ENCODE data around the gene OR10K1. TPM values are rescaled to one million over a fixed set of nuclear protein-coding genes. Genes with fewer than 3 reads are reported as not detected.

The OR10K1 gene
- total RNA-seq, result not detected in 2 replicates
- total RNA-seq (2013), result not detected
- not detected in 2 replicates for polyA plus RNA-seq
- not detected in 2 replicates for polyA minus RNA-seq

- no peaks in the 10 kb centered on the region for H3K9me3 Mint-ChIP-seq (ENCODE audit: insufficient read depth)
- 100% methylated on average over 1 of the region's 2 CpGs for WGBS (ENCODE audit: insufficient coverage)
- H3K27me3 ChIP-seq (replicated peaks in 1 of 4; ENCODE audit: control extremely low read depth in 1 of 4, control insufficient read depth in 3 of 4, insufficient read depth in 4 of 4, low read length in 3 of 4), result no peaks in the 10 kb centered on the region
- peaks cover 4% of the 10 kb centered on the region for H3K27me3 Mint-ChIP-seq
- CTCF ChIA-PET, result interaction anchor here (1.0 kb wide), 1 partner anchor 257 kb away, joined by 3 read pairs; no protein-coding TSS in a partner anchor
- no peaks in the 10 kb centered on the region for H3K4me1 Mint-ChIP-seq
- POLR2A ChIA-PET, result no interaction called here
- no peak within 1 kb of the TSS for H3K9ac ChIP-seq (ENCODE audit: low read length)
- no peak within 1 kb of the TSS for H2AFZ ChIP-seq (ENCODE audit: insufficient read depth, low read depth, low read length, poor library complexity, severe bottlenecking)
- no peak within 1 kb of the TSS for H3K4me3 Mint-ChIP-seq
- no peaks in the 10 kb centered on the region for H3K9me3 ChIP-seq (ENCODE audit: control extremely low read depth in 1 of 3, control insufficient read depth in 2 of 3, insufficient read depth in 1 of 3, low read length in 2 of 3)
- no peak within 1 kb of the TSS for H3K4me3 ChIP-seq (ENCODE audit: control extremely low read depth in 1 of 5, extremely low read depth in 1 of 5, insufficient read depth in 1 of 5, low read depth in 2 of 5, low read length in 4 of 5)
- H3K79me2 ChIP-seq (ENCODE audit: control insufficient read depth, insufficient read depth, low read length), result no peaks in the 10 kb centered on the region
- intact Hi-C loops (cut with micrococcal nuclease), result no loop called here
- H3K27ac ChIP-seq (ENCODE audit: low read length in 2 of 2), result no peak within 1 kb of the TSS
- DNase-seq, result no peak
- H3K4me1 ChIP-seq (ENCODE audit: control insufficient read depth in 2 of 2, insufficient read depth in 2 of 2, low read length in 2 of 2), result no peaks in the 10 kb centered on the region
- TF ChIP-seq CTCF (IDR thresholded peaks at IDR 0.05), result no peak
- no peak for TF ChIP-seq EZH2 (IDR thresholded peaks at IDR 0.05; ENCODE audit: borderline replicate concordance, insufficient read depth, low read depth, low read length, poor library complexity, severe bottlenecking)
- no peak within 1 kb of the TSS for H3K27ac Mint-ChIP-seq
- ATAC-seq (ENCODE audit: low read depth), result no peak
- H4K20me1 ChIP-seq (ENCODE audit: control insufficient read depth, insufficient read depth, low read length, poor library complexity, severe bottlenecking), result no peaks in the 10 kb centered on the region
- no peaks in the 10 kb centered on the region for H3K36me3 ChIP-seq (replicated peaks in 1 of 2; ENCODE audit: control extremely low read depth in 1 of 2, control insufficient read depth in 1 of 2, extremely low read depth in 1 of 2, insufficient read depth in 2 of 2, low read length in 1 of 2)
- no peak within 1 kb of the TSS for H3K4me2 ChIP-seq (replicated peaks; ENCODE audit: low read depth, low read length, poor library complexity, severe bottlenecking)
These were observed at the start of gene OR10K1 for GRCh38 chr1:158461534-158461933. Gene OR10K1 (plus strand): TSS chr1:158461834. CDS start chr1:158465562, 3,728 bp downstream.

DNA sequence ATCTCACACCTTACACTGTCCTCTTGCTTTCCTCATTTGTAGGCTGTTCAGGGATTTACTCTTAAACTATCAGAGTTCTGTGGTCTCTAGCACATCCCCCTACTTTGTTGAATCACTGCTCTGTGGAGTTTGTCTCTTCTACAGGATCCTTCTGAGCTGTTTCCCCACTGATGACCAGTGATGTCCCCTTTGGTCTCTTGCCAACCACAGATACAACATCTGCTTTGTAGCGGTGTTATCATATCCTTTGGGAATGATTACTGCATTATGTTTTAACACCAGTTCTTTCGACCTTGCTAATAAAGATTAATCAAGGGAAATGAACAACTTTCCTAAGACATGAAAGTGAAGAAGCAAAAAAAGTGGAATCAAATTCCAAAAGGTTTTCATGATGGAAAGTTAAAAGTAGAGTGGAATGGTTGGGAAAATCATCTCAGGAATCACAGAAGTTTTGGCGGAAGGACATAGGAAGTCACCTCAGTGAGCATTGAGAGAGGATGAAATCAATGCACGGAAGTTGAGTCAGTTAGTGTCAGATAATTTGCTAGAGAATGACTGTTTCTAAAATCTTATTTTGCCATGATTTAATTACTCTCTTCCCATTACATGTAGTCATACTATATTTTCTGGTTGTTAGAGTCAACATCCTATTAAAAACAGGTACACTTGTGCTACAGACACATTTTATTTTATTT is 46.8 kb upstream of the OR10K1 start:
- ChIA-PET CTCF (interaction anchor here (1.1 to 1.5 kb wide), 2 partner anchors 44 to 211 kb away, joined by 3 read pairs; no protein-coding TSS in a partner anchor), POLR2A (no interaction called here)
- Histone ChIP-seq H4K20me1 (ENCODE audit: control insufficient read depth, insufficient read depth, low read length, poor library complexity, severe bottlenecking) (no peaks in the 10 kb centered on the region), H3K9me3 (ENCODE audit: control extremely low read depth in 1 of 3, control insufficient read depth in 2 of 3, insufficient read depth in 1 of 3, low read length in 2 of 3) (no peaks in the 10 kb centered on the region), H3K4me2 (replicated peaks; ENCODE audit: low read depth, low read length, poor library complexity, severe bottlenecking) (no peak overlapping the region), H3K27me3 (replicated peaks in 1 of 4; ENCODE audit: control extremely low read depth in 1 of 4, control insufficient read depth in 3 of 4, insufficient read depth in 4 of 4, low read length in 3 of 4) (no peaks in the 10 kb centered on the region), H3K36me3 (replicated peaks in 1 of 2; ENCODE audit: control extremely low read depth in 1 of 2, control insufficient read depth in 1 of 2, extremely low read depth in 1 of 2, insufficient read depth in 2 of 2, low read length in 1 of 2) (no peaks in the 10 kb centered on the region), H3K27ac (ENCODE audit: low read length in 2 of 2) (no peak overlapping the region), H3K79me2 (ENCODE audit: control insufficient read depth, insufficient read depth, low read length) (no peaks in the 10 kb centered on the region), H3K4me3 (ENCODE audit: control extremely low read depth in 1 of 5, extremely low read depth in 1 of 5, insufficient read depth in 1 of 5, low read depth in 2 of 5, low read length in 4 of 5) (no peak overlapping the region), H3K4me1 (ENCODE audit: control insufficient read depth in 2 of 2, insufficient read depth in 2 of 2, low read length in 2 of 2) (no peaks in the 10 kb centered on the region), H2AFZ (ENCODE audit: insufficient read depth, low read depth, low read length, poor library complexity, severe bottlenecking) (no peak overlapping the region), H3K9ac (ENCODE audit: low read length) (no peak overlapping the region)
- DNase-seq (no peak), ATAC-seq (ENCODE audit: low read depth) (no peak)
- intact Hi-C loops (cut with micrococcal nuclease), result no loop called here
- H3K4me3 Mint-ChIP-seq, result no peak overlapping the region
- H3K9me3 Mint-ChIP-seq (ENCODE audit: insufficient read depth), result no peaks in the 10 kb centered on the region
- no peaks in the 10 kb centered on the region for H3K4me1 Mint-ChIP-seq
- WGBS (ENCODE audit: insufficient coverage), result 92% methylated on average over 1 of the region's 4 CpGs
- TF ChIP-seq EZH2 (IDR thresholded peaks at IDR 0.05; ENCODE audit: borderline replicate concordance, insufficient read depth, low read depth, low read length, poor library complexity, severe bottlenecking) (no peak), CTCF (IDR thresholded peaks at IDR 0.05) (no peak)
- no peaks in the 10 kb centered on the region for H3K27me3 Mint-ChIP-seq
- no peak overlapping the region for H3K27ac Mint-ChIP-seq
